Stomach (tissue), 9 donors: ENCODE measurements around the gene OR6N2. TPM values are rescaled to one million over a fixed set of nuclear protein-coding genes. Genes with fewer than 3 reads are reported as not detected.
A peak's percentile ranks its signal among the peaks of the same experiment; 100 is the strongest.

Experiments
- DNase-seq, 2 donors: peaks; one replicate each; pipeline versions ENCODE4 v3.0.0 to v3.0.0-alpha.2; 2013 to 2019
- H3K27ac ChIP-seq, 5 donors: fragments of 200-600 bp in 4 of 5; sonication (generic) in 4 of 5; one replicate each; pipeline ENCODE4 v1.5.1; 2013 to 2019; ENCODE audit warnings: mild to moderate bottlenecking in 1 of 5, moderate library complexity in 1 of 5
- H3K27me3 ChIP-seq, 3 donors: fragments of 200-600 bp; sonication (generic); one replicate each; pipeline ENCODE4 v1.5.1; 2017 to 2019; ENCODE audit warnings: mixed run types in 1 of 3
- H3K36me3 ChIP-seq, 4 donors: fragments of 200-600 bp; sonication (generic); 1 replicate in 3 of 4; 2 replicates in 1 of 4; pipeline ENCODE4 v1.5.1; 2016 to 2019
- H3K4me1 ChIP-seq, 4 donors: fragments of 200-600 bp; sonication (generic); one replicate each; pipeline ENCODE4 v1.5.1; 2016 to 2019
- H3K4me3 ChIP-seq, 4 donors: fragments of 200-600 bp; sonication (generic) in 3 of 4; one replicate each; pipeline ENCODE4 v1.5.1; 2016 to 2019; ENCODE audit warnings: mild to moderate bottlenecking in 1 of 4
- H3K9me3 ChIP-seq, 4 donors: fragments of 200-600 bp; sonication (generic); one replicate each; pipeline ENCODE4 v1.5.1; 2016 to 2019
- CTCF ChIP-seq, 7 experiments: fragments of 450-650 bp in 4 of 7; fragments of 200-600 bp in 3 of 7; sonication (generic) in 3 of 7; IDR thresholded peaks; one replicate each; pipeline ENCODE4 v1.5.1; 2016 to 2019; ENCODE audit warnings: antibody characterized with exemption in 7 of 7, control low read depth in 2 of 7, mild to moderate bottlenecking in 1 of 7
- EP300 ChIP-seq: sonication (generic); formaldehyde crosslinking; IDR thresholded peaks from one replicate; pipeline ENCODE4 v1.6.1; 2017; ENCODE audit warnings: antibody characterized with exemption
- POLR2A ChIP-seq, 4 donors: fragments of 450-650 bp; IDR thresholded peaks; one replicate each; pipeline ENCODE4 v1.6.1; 2016; ENCODE audit warnings: antibody characterized with exemption in 4 of 4, control low read depth in 2 of 4, mild to moderate bottlenecking in 1 of 4, moderate library complexity in 1 of 4
- POLR2AphosphoS5 ChIP-seq, 3 donors: sonication (generic); formaldehyde crosslinking; IDR thresholded peaks; one replicate each; pipeline ENCODE4 v1.6.1; 2016; ENCODE audit warnings: antibody characterized with exemption in 3 of 3
- WGBS, 5 donors: extraction: QIAGEN DNeasy Blood & Tissue Kit in 3 of 5; methylation state at CpG; one replicate each; pipeline versions ENCODE4 v1.1.5 to v1.1.7; 2013 to 2018; 5-methylcytosine and 5-hydroxymethylcytosine counted together
- intact Hi-C: fragments of 100-400 bp; cut with DNase I; formaldehyde crosslinking; loops from one replicate; pipeline ENCODE4 v1.15.1; 2023; ENCODE audit warnings: low total_unique reads
- polyA plus RNA-seq, 3 donors: library from polyadenylated mRNA; stranded (reverse); fragments of 200-250 nt; gene quantifications; one replicate each; pipeline ENCODE4 v1.2.3, GENCODE V29; 2013
- total RNA-seq, 5 donors: library from RNA; depleted of rRNA; stranded (reverse); fragments of >200 nt; gene quantifications; one replicate each; pipeline versions ENCODE4 v1.1.0 to v1.2.3, GENCODE V29; 2014 to 2016
- donor health status: healthy with polysubstance abuse.
- donor health status: Bipolar disorder and iron deficiency.
- donor health status: healthy.

The OR6N2 gene
- total and polyA plus RNA-seq, 8 donors = not detected

GRCh38 chr1:158812336-158812735 lies 31.3 kb upstream of the OR6N2 start:
- no peak for DNase-seq
- Histone ChIP-seq H3K9me3 (no peaks in the 10 kb centered on the region), H3K36me3 (no peaks in the 10 kb centered on the region), H3K4me1 (no peaks in the 10 kb centered on the region), H3K27ac (no peak overlapping the region), H3K27me3 (no peaks in the 10 kb centered on the region), H3K4me3 (no peak overlapping the region)
- 60 to 64% (median 62%) methylated on average over 2 of the region's 2 CpGs for whole genome bisulfite sequencing, 5 donors
- TF ChIP-seq POLR2A (IDR thresholded peaks at IDR 0.05) = no peak
- intact Hi-C loops = no loop called here

- H3K4me1 ChIP-seq = no peaks in the 10 kb centered on the region
Observed at GRCh38 chr1:158810311-158810710, 29.3 kb upstream of the OR6N2 start.

GRCh38 chr1:158809862-158810261 lies 28.9 kb upstream of the OR6N2 start:
- H3K27ac ChIP-seq = peak overlapping the region in 2 of 5 donors; percentile 11 to 53

More at GRCh38 chr1:158810311-158810710, 29.3 kb upstream of the OR6N2 start:
- H3K27me3 ChIP-seq = no peaks in the 10 kb centered on the region
- 69 to 82% (median 76%) methylated on average over 4 of the region's 4 CpGs for WGBS, 5 donors
- intact Hi-C loops = no loop called here
- no peaks in the 10 kb centered on the region for H3K9me3 ChIP-seq
- H3K4me3 ChIP-seq = no peak overlapping the region
- no peak for DNase-seq
- peak overlapping the region in 2 of 5 donors; percentile 11 to 26 for H3K27ac ChIP-seq
- TF ChIP-seq POLR2AphosphoS5 (IDR thresholded peaks at IDR 0.05) (no peak), POLR2A (IDR thresholded peaks at IDR 0.05) (no peak), CTCF (IDR thresholded peaks at IDR 0.05) (no peak), EP300 (no peak)
- H3K36me3 ChIP-seq = no peaks in the 10 kb centered on the region

GRCh38 chr1:158809256-158809655 lies 28.3 kb upstream of the OR6N2 start:
- intact Hi-C loops = no loop called here
- no peak for TF ChIP-seq POLR2AphosphoS5 (IDR thresholded peaks at IDR 0.05)
- no peak for TF ChIP-seq CTCF (IDR thresholded peaks at IDR 0.05)
- no peak for TF ChIP-seq POLR2A (IDR thresholded peaks at IDR 0.05)
- TF ChIP-seq EP300 = no peak
- Histone ChIP-seq H3K4me3 (no peak overlapping the region), H3K4me1 (no peaks in the 10 kb centered on the region), H3K36me3 (no peaks in the 10 kb centered on the region), H3K9me3 (no peaks in the 10 kb centered on the region), H3K27ac (peak overlapping the region in 2 of 5 donors; percentile 10 to 53), H3K27me3 (no peaks in the 10 kb centered on the region)
- no peak for DNase-seq
- 63 to 84% (median 82%) methylated on average over 3 of the region's 3 CpGs for WGBS, 5 donors

More at GRCh38 chr1:158809862-158810261, 28.9 kb upstream of the OR6N2 start:
- intact Hi-C loops = no loop called here
- Histone ChIP-seq H3K9me3 (no peaks in the 10 kb centered on the region), H3K4me3 (no peak overlapping the region), H3K36me3 (no peaks in the 10 kb centered on the region), H3K27me3 (no peaks in the 10 kb centered on the region), H3K4me1 (no peaks in the 10 kb centered on the region)
- TF ChIP-seq EP300 (no peak), POLR2AphosphoS5 (IDR thresholded peaks at IDR 0.05) (no peak), CTCF (IDR thresholded peaks at IDR 0.05) (no peak), POLR2A (IDR thresholded peaks at IDR 0.05) (no peak)
- 81 to 90% (median 87%) methylated on average over 5 of the region's 5 CpGs for WGBS, 5 donors
- DNase-seq = no peak

GRCh38 chr1:158806916-158807536 lies 26.0 kb upstream of the OR6N2 start:
- DNase-seq = peak in 1 of 2 donors; percentile 28
- 55 to 80% (median 74%) methylated on average over 6 of the region's 6 CpGs for WGBS, 5 donors
- H3K27ac ChIP-seq = no peak overlapping the region
- no peaks in the 10 kb centered on the region for H3K36me3 ChIP-seq
- TF ChIP-seq POLR2A (IDR thresholded peaks at IDR 0.05) = no peak
- TF ChIP-seq POLR2AphosphoS5 (IDR thresholded peaks at IDR 0.05) = no peak
- TF ChIP-seq EP300 = no peak
- TF ChIP-seq CTCF (IDR thresholded peaks at IDR 0.05) = no peak
- no peaks in the 10 kb centered on the region for H3K9me3 ChIP-seq
- intact Hi-C loops = no loop called here
- no peaks in the 10 kb centered on the region for H3K4me1 ChIP-seq
- no peaks in the 10 kb centered on the region for H3K27me3 ChIP-seq
- no peak overlapping the region for H3K4me3 ChIP-seq
